ENCODE measurements around the gene DOCK3.
"Not testable (repeated sequence)": the region's sequence is repeated elsewhere in the genome, so short reads cannot be mapped to it uniquely, and the experiment has no call there.

DOCK3 gene

GRCh38 chr3:50724831-50725230 is 50.1 kb downstream of the DOCK3 start:
- no peak overlapping the region for H3K27ac ChIP-seq
- DNase-seq (ENCODE audit: low read depth, low spot score), result no peak
- no peak overlapping the region for H3K4me3 ChIP-seq
- no peaks in the 10 kb centered on the region for H3K9me3 ChIP-seq (ENCODE audit: low read depth, low read length)
- H3K9ac ChIP-seq (ENCODE audit: insufficient read length), result no peak overlapping the region
- H3K36me3 ChIP-seq (ENCODE audit: insufficient read depth, low read length), result no peaks in the 10 kb centered on the region
- no peak for TF ChIP-seq EZH2 (IDR thresholded peaks at IDR 0.05)
- no peak for TF ChIP-seq POLR2AphosphoS5 (IDR thresholded peaks at IDR 0.05; ENCODE audit: borderline replicate concordance, low read depth, low read length)

GRCh38 chr3:50734985-50735384 is 60.3 kb downstream of the DOCK3 start:
- Histone ChIP-seq H3K9me3 (ENCODE audit: low read depth, low read length) (no peaks in the 10 kb centered on the region), H3K9ac (ENCODE audit: insufficient read length) (no peak overlapping the region), H3K27ac (no peak overlapping the region), H3K36me3 (ENCODE audit: insufficient read depth, low read length) (no peaks in the 10 kb centered on the region), H3K4me3 (no peak overlapping the region)
- DNase-seq (ENCODE audit: low read depth, low spot score), result no peak
- TF ChIP-seq EZH2 (IDR thresholded peaks at IDR 0.05), result no peak
- no peak for TF ChIP-seq POLR2AphosphoS5 (IDR thresholded peaks at IDR 0.05; ENCODE audit: borderline replicate concordance, low read depth, low read length)
- no peak for TF ChIP-seq FOXP2 (optimal IDR thresholded peaks at IDR 0.05; ENCODE audit: control extremely low read depth, extremely low read length, insufficient read depth)

GRCh38 chr3:50737193-50737905 is 62.6 kb downstream of the DOCK3 start:
- DNase-seq (ENCODE audit: low read depth, low spot score), result no peak
- no peak overlapping the region for H3K4me3 ChIP-seq
- no peak overlapping the region for H3K9ac ChIP-seq (ENCODE audit: insufficient read length)
- no peak overlapping the region for H3K27ac ChIP-seq
- no peaks in the 10 kb centered on the region for H3K9me3 ChIP-seq (ENCODE audit: low read depth, low read length)
- H3K36me3 ChIP-seq (ENCODE audit: insufficient read depth, low read length), result no peaks in the 10 kb centered on the region
- TF ChIP-seq EZH2 (IDR thresholded peaks at IDR 0.05), result no peak
- TF ChIP-seq POLR2AphosphoS5 (IDR thresholded peaks at IDR 0.05; ENCODE audit: borderline replicate concordance, low read depth, low read length), result no peak
- no peak for TF ChIP-seq FOXP2 (optimal IDR thresholded peaks at IDR 0.05; ENCODE audit: control extremely low read depth, extremely low read length, insufficient read depth)

GRCh38 chr3:50737906-50738598 is 63.3 kb downstream of the DOCK3 start:
- TF ChIP-seq EZH2 (IDR thresholded peaks at IDR 0.05) (no peak), POLR2AphosphoS5 (IDR thresholded peaks at IDR 0.05; ENCODE audit: borderline replicate concordance, low read depth, low read length) (no peak), FOXP2 (optimal IDR thresholded peaks at IDR 0.05; ENCODE audit: control extremely low read depth, extremely low read length, insufficient read depth) (no peak)
- Histone ChIP-seq H3K4me3 (no peak overlapping the region), H3K27ac (no peak overlapping the region), H3K9me3 (ENCODE audit: low read depth, low read length) (no peaks in the 10 kb centered on the region), H3K36me3 (ENCODE audit: insufficient read depth, low read length) (no peaks in the 10 kb centered on the region), H3K9ac (ENCODE audit: insufficient read length) (no peak overlapping the region)
- no peak for DNase-seq (ENCODE audit: low read depth, low spot score)

- DNase-seq (ENCODE audit: low read depth, low spot score), result no peak
- H3K9ac ChIP-seq (ENCODE audit: insufficient read length), result no peak overlapping the region
- no peaks in the 10 kb centered on the region for H3K9me3 ChIP-seq (ENCODE audit: low read depth, low read length)
- no peak overlapping the region for H3K4me3 ChIP-seq
- no peak overlapping the region for H3K27ac ChIP-seq
- TF ChIP-seq POLR2AphosphoS5 (IDR thresholded peaks at IDR 0.05; ENCODE audit: borderline replicate concordance, low read depth, low read length) (no peak), EZH2 (IDR thresholded peaks at IDR 0.05) (no peak), FOXP2 (optimal IDR thresholded peaks at IDR 0.05; ENCODE audit: control extremely low read depth, extremely low read length, insufficient read depth) (no peak)
- no peaks in the 10 kb centered on the region for H3K36me3 ChIP-seq (ENCODE audit: insufficient read depth, low read length)
Observed at GRCh38 chr3:50743643-50744042, 68.9 kb downstream of the DOCK3 start.

- Histone ChIP-seq H3K9me3 (ENCODE audit: low read depth, low read length) (no peaks in the 10 kb centered on the region), H3K27ac (no peak overlapping the region), H3K9ac (ENCODE audit: insufficient read length) (no peak overlapping the region), H3K4me3 (no peak overlapping the region), H3K36me3 (ENCODE audit: insufficient read depth, low read length) (no peaks in the 10 kb centered on the region)
- no peak for DNase-seq (ENCODE audit: low read depth, low spot score)
- TF ChIP-seq POLR2AphosphoS5 (IDR thresholded peaks at IDR 0.05; ENCODE audit: borderline replicate concordance, low read depth, low read length) (no peak), FOXP2 (optimal IDR thresholded peaks at IDR 0.05; ENCODE audit: control extremely low read depth, extremely low read length, insufficient read depth) (no peak), EZH2 (IDR thresholded peaks at IDR 0.05) (no peak)
Observed at GRCh38 chr3:50749822-50750221, 75.1 kb downstream of the DOCK3 start.

- Histone ChIP-seq H3K27ac (no peak overlapping the region), H3K4me3 (no peak overlapping the region), H3K9me3 (ENCODE audit: low read depth, low read length) (no peaks in the 10 kb centered on the region), H3K9ac (ENCODE audit: insufficient read length) (no peak overlapping the region), H3K36me3 (ENCODE audit: insufficient read depth, low read length) (no peaks in the 10 kb centered on the region)
- no peak for TF ChIP-seq POLR2AphosphoS5 (IDR thresholded peaks at IDR 0.05; ENCODE audit: borderline replicate concordance, low read depth, low read length)
- no peak for TF ChIP-seq EZH2 (IDR thresholded peaks at IDR 0.05)
- TF ChIP-seq FOXP2 (optimal IDR thresholded peaks at IDR 0.05; ENCODE audit: control extremely low read depth, extremely low read length, insufficient read depth), result no peak
- no peak for DNase-seq (ENCODE audit: low read depth, low spot score)
Observed at GRCh38 chr3:50759015-50759414, 84.3 kb downstream of the DOCK3 start.

GRCh38 chr3:50777680-50778079 is 103.0 kb downstream of the DOCK3 start:
- no peak for DNase-seq (ENCODE audit: low read depth, low spot score)
- Histone ChIP-seq H3K4me3 (no peak overlapping the region), H3K9ac (ENCODE audit: insufficient read length) (no peak overlapping the region), H3K27ac (no peak overlapping the region), H3K36me3 (ENCODE audit: insufficient read depth, low read length) (no peaks in the 10 kb centered on the region), H3K9me3 (ENCODE audit: low read depth, low read length) (no peaks in the 10 kb centered on the region)
- TF ChIP-seq EZH2 (IDR thresholded peaks at IDR 0.05), result no peak
- TF ChIP-seq POLR2AphosphoS5 (IDR thresholded peaks at IDR 0.05; ENCODE audit: borderline replicate concordance, low read depth, low read length), result no peak

GRCh38 chr3:50781766-50782165 is 107.0 kb downstream of the DOCK3 start:
- not testable (repeated sequence) for H3K27ac ChIP-seq; H3K9ac ChIP-seq (ENCODE audit: insufficient read length); H3K36me3 ChIP-seq (ENCODE audit: insufficient read depth, low read length)

More at GRCh38 chr3:50781766-50782165, 107.0 kb downstream of the DOCK3 start:
- H3K9me3 ChIP-seq (ENCODE audit: low read depth, low read length); H3K4me3 ChIP-seq; DNase-seq (ENCODE audit: low read depth, low spot score): not testable (repeated sequence)
